Immature natural killer cell (primary cell): Measurements from ENCODE around the gene ACIN1. TPM values are rescaled to one million over a fixed set of nuclear protein-coding genes. Genes with fewer than 3 reads are reported as not detected.

Experiments
- DNase-seq, 3 donors: peaks; one replicate each; pipeline ENCODE4 v3.0.0; 2022; ENCODE audit warnings: mixed read lengths in 1 of 3
- H3K27ac Mint-ChIP-seq, 6 donors: one replicate each; pipeline ENCODE4 v1.8.0; 2020; ENCODE audit warnings: mixed read lengths in 6 of 6, mild to moderate bottlenecking in 5 of 6, inconsistent platforms in 4 of 6, moderate library complexity in 3 of 6
- H3K27me3 Mint-ChIP-seq, 3 donors: one replicate each; pipeline ENCODE4 v1.8.0; 2020 to 2021; ENCODE audit warnings: low read depth in 3 of 3, mild to moderate bottlenecking in 3 of 3, mixed read lengths in 3 of 3, moderate library complexity in 3 of 3, inconsistent platforms in 1 of 3
- H3K36me3 Mint-ChIP-seq, 3 donors: one replicate each; pipeline ENCODE4 v1.8.0; 2020; ENCODE audit warnings: mixed read lengths in 3 of 3, inconsistent platforms in 2 of 3, mild to moderate bottlenecking in 2 of 3
- H3K4me1 Mint-ChIP-seq, 2 donors: one replicate each; pipeline ENCODE4 v1.8.0; 2020; ENCODE audit warnings: inconsistent platforms in 2 of 2, mild to moderate bottlenecking in 2 of 2, mixed read lengths in 2 of 2, moderate library complexity in 1 of 2
- H3K4me3 Mint-ChIP-seq, 5 donors: one replicate each; pipeline ENCODE4 v1.8.0; 2020; ENCODE audit warnings: mild to moderate bottlenecking in 5 of 5, mixed read lengths in 5 of 5, inconsistent platforms in 3 of 5, moderate library complexity in 3 of 5
- H3K9me3 Mint-ChIP-seq, 6 donors: one replicate each; pipeline ENCODE4 v1.8.0; 2020; ENCODE audit warnings: mild to moderate bottlenecking in 6 of 6, mixed read lengths in 6 of 6, inconsistent platforms in 4 of 6, moderate library complexity in 3 of 6
- polyA plus RNA-seq, 3 donors: library from polyadenylated mRNA; unstranded; fragments of 300-500 nt; fragmentation: Illumina TruSeq; gene quantifications; one replicate each; pipeline ENCODE4 v1.2.3, GENCODE V29; 2021

The ACIN1 gene, protein sequence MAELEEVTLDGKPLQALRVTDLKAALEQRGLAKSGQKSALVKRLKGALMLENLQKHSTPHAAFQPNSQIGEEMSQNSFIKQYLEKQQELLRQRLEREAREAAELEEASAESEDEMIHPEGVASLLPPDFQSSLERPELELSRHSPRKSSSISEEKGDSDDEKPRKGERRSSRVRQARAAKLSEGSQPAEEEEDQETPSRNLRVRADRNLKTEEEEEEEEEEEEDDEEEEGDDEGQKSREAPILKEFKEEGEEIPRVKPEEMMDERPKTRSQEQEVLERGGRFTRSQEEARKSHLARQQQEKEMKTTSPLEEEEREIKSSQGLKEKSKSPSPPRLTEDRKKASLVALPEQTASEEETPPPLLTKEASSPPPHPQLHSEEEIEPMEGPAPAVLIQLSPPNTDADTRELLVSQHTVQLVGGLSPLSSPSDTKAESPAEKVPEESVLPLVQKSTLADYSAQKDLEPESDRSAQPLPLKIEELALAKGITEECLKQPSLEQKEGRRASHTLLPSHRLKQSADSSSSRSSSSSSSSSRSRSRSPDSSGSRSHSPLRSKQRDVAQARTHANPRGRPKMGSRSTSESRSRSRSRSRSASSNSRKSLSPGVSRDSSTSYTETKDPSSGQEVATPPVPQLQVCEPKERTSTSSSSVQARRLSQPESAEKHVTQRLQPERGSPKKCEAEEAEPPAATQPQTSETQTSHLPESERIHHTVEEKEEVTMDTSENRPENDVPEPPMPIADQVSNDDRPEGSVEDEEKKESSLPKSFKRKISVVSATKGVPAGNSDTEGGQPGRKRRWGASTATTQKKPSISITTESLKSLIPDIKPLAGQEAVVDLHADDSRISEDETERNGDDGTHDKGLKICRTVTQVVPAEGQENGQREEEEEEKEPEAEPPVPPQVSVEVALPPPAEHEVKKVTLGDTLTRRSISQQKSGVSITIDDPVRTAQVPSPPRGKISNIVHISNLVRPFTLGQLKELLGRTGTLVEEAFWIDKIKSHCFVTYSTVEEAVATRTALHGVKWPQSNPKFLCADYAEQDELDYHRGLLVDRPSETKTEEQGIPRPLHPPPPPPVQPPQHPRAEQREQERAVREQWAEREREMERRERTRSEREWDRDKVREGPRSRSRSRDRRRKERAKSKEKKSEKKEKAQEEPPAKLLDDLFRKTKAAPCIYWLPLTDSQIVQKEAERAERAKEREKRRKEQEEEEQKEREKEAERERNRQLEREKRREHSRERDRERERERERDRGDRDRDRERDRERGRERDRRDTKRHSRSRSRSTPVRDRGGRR
- 10 to 100 TPM in 1 of 3 donors, 1 to 10 TPM in 1, under 1 TPM in 1; 0.40 to 15.0 (median 4.5) TPM for polyA plus RNA-seq

DNA sequence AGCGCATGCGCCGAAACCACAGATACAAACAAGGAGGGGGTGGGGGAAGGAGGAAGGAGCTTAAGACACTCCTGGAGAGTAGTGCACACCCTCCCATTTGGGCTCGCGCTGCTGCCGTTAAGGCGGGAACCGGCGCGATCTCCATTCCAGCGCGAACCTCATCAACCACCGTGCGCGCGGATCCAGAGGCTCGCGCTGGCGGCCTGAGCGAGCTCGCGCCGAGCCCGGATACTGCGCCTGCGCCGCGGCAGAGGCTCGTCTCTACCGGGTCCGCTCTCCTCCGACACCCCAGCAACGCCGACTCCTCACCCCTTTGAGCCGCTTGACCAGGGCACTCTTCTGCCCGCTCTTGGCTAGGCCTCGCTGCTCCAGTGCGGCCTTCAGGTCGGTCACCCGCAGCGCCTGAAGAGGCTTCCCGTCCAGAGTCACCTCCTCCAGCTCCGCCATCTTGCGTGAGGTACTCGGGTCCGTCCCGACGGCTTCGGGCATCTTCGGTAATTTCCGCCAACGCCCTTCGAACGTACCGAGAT is at the start of gene ACIN1:
Gene ACIN1, minus strand, starts transcription at position 471 of the 530 bp plus-strand sequence. Its CDS starts 24 bp downstream, at position 447.
- peaks cover 11 to 18% of the 10 kb centered on the region in 2 donors for H3K4me1 Mint-ChIP-seq
- no peaks in the 10 kb centered on the region for H3K27me3 Mint-ChIP-seq
- H3K27ac Mint-ChIP-seq: no peak within 1 kb of the TSS
- no peak within 1 kb of the TSS for H3K4me3 Mint-ChIP-seq
- no peaks in the 10 kb centered on the region for H3K9me3 Mint-ChIP-seq
- peaks cover 15 to 23% (median 22%) of the 10 kb centered on the region in 3 donors for H3K36me3 Mint-ChIP-seq
- DNase-seq: no peak

DNA sequence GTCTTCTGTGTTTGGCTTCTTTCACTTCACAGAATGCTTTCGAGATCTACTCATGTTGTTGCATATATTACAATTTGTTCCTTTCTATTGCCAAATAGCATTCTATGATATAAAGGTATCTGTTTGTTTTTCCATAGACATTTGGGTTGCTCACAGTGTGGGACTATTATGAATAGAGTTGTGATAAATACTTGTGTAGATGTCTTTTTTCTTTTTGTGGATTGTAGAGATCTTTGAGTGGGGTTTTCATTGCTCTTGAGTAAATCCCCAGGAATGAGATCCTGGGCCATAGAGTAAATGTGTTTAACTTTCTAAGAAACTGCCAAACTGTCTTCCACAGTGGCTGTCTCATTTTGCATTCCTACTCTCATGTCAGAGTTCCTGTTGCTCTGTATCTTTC is 49.0 kb upstream of the ACIN1 start:
- no peaks in the 10 kb centered on the region for H3K4me1 Mint-ChIP-seq
- no peaks in the 10 kb centered on the region for H3K36me3 Mint-ChIP-seq
- no peak overlapping the region for H3K27ac Mint-ChIP-seq
- H3K27me3 Mint-ChIP-seq: peaks cover 1 to 7% (median 3%) of the 10 kb centered on the region in 3 donors
- no peaks in the 10 kb centered on the region for H3K9me3 Mint-ChIP-seq
- no peak overlapping the region for H3K4me3 Mint-ChIP-seq
- no peak for DNase-seq

DNA sequence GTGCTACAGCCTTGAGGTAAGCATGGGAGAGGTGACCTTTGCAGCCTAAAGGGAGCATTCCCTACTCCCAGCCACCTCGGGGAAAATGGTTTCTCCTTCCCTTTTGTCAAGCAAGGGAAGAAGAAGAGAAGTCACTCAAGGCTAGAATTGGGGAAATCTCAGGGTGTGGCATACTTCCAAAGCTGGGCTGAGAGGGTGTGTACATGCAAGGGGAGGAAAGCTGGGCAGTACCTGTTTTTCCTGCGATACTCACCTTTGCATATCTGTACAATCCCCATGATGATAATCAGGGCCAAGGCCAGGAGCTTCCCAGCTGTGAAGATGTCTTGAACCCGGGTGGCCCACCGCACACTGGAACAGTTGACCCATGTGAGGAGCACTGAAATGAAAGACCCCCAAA is 47.9 kb upstream of the ACIN1 start:
- peaks cover 1 to 7% (median 3%) of the 10 kb centered on the region in 3 donors for H3K27me3 Mint-ChIP-seq
- DNase-seq: no peak
- H3K4me3 Mint-ChIP-seq: no peak overlapping the region
- H3K9me3 Mint-ChIP-seq: no peaks in the 10 kb centered on the region
- H3K36me3 Mint-ChIP-seq: no peaks in the 10 kb centered on the region
- no peaks in the 10 kb centered on the region for H3K4me1 Mint-ChIP-seq
- H3K27ac Mint-ChIP-seq: no peak overlapping the region

DNA sequence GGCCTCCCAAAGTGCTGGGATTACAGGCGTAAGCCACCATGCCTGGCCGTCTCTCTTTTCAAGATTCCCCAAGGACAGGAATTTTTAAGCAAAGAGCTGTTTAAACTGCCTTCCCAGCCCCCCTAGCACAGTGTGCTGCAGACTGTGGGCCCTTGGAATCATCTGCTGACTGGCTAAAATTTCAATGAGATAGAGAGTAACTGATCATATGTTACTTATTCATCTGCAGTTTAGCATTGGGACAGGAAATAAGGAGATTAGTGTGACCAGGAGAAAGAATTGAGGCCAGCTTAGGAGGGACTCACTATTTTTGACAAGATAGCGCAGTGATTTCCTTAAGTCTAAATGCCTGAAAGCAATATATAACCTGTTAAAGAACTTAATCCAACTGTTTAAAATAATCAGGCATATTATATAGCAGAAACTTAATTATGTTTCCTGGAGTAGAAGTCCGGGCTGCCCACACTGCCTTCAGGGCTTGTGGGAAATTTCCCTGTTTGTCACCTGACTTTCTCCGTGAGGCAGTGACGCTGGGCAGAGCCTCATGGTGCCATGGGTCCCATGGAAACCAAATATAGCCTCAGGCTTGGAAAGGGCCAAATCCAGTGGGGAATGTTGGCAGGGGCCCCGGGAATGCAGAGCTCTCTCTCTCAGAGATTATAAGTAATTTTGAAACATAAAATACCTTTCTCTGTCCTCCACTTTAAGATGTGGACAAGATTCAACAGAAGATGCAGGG is 46.9 kb upstream of the ACIN1 start:
- Mint-ChIP-seq H3K4me3 (no peak overlapping the region), H3K27me3 (peaks cover 1 to 5% (median 3%) of the 10 kb centered on the region in 3 donors), H3K9me3 (no peaks in the 10 kb centered on the region), H3K36me3 (no peaks in the 10 kb centered on the region), H3K4me1 (no peaks in the 10 kb centered on the region), H3K27ac (no peak overlapping the region)
- no peak for DNase-seq

- H3K27ac Mint-ChIP-seq: no peak overlapping the region
- no peaks in the 10 kb centered on the region for H3K36me3 Mint-ChIP-seq
- H3K27me3 Mint-ChIP-seq: peaks cover 0 to 3% (median 1%) of the 10 kb centered on the region in 3 donors
- H3K4me1 Mint-ChIP-seq: no peaks in the 10 kb centered on the region
- DNase-seq: no peak
- H3K9me3 Mint-ChIP-seq: no peaks in the 10 kb centered on the region
- H3K4me3 Mint-ChIP-seq: no peak overlapping the region
Measured at GRCh38 chr14:23140371-23140770, 45.4 kb upstream of the ACIN1 start.

- Mint-ChIP-seq H3K27ac (no peak overlapping the region), H3K4me3 (no peak overlapping the region), H3K4me1 (no peaks in the 10 kb centered on the region), H3K9me3 (no peaks in the 10 kb centered on the region), H3K36me3 (no peaks in the 10 kb centered on the region), H3K27me3 (peaks cover 0 to 3% (median 1%) of the 10 kb centered on the region in 3 donors)
- no peak for DNase-seq
Measured at GRCh38 chr14:23139874-23140273, 44.9 kb upstream of the ACIN1 start.

GRCh38 chr14:23137813-23138535 is 43.0 kb upstream of the ACIN1 start:
- Mint-ChIP-seq H3K4me3 (no peak overlapping the region), H3K27me3 (peaks cover 0 to 1% (median 1%) of the 10 kb centered on the region in 3 donors), H3K4me1 (no peaks in the 10 kb centered on the region), H3K36me3 (no peaks in the 10 kb centered on the region), H3K27ac (no peak overlapping the region), H3K9me3 (no peaks in the 10 kb centered on the region)
- no peak for DNase-seq

DNA sequence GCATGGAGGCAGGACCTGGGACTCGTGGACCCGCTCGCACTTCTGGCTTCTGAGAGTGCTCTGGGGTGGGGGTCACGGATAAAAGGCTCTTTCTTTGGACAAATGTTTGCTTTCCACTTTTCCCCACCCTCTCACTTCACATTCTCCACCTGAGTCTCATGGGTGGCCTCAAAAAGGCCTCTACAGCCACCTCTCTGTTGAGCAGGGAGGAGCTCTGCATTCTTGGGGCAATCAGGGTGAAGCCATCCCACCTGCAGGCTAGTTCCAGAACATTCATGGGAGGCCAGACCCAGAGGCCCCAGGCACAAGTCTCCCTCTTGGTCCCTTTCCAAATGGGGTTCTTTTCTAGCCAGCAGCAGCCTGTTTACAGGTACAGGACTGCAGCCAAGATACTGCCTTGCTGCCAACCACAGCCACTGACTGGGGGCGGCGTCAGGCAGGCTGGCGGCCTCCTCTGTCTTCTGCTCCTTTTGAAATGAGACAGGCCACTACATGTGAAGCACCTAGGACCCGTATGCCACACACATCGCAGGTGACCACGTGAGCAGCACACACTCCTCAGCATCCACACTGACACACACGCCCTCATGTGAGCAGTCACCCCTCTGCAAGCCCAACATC is 42.4 kb upstream of the ACIN1 start:
- Mint-ChIP-seq H3K9me3 (no peaks in the 10 kb centered on the region), H3K4me1 (no peaks in the 10 kb centered on the region), H3K27me3 (peaks cover 0 to 1% (median 1%) of the 10 kb centered on the region in 3 donors), H3K36me3 (no peaks in the 10 kb centered on the region), H3K4me3 (no peak overlapping the region), H3K27ac (no peak overlapping the region)
- DNase-seq: no peak

DNA sequence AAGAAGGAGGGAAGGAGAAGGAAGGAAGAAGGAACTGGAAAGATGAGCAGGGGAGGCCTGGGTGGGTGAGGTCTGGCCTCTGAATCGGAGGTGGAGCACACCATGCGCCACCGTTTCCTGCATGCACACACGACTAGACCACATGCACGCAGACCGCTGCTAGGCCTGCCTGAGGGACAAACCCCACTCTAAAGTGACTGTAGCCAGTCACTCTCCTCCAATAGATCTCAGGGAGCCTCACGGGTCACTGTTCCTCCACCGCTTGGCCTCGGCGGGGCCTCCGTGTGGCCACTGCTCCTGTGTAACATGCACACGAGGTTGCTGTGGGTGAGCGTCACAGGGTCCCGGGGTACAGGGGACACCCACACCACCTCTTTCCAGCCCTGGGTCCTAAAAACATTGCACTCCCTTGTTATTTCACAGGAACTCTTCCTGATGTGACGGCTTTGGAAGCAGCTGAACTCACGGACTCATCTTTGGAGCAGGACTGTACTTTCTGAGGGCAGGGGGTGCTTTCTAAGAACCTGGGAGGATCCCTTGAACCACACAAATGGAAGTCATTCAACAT is 41.7 kb upstream of the ACIN1 start:
- Mint-ChIP-seq H3K36me3 (no peaks in the 10 kb centered on the region), H3K4me3 (no peak overlapping the region), H3K9me3 (no peaks in the 10 kb centered on the region), H3K27me3 (peaks cover 0 to 1% (median 1%) of the 10 kb centered on the region in 3 donors), H3K4me1 (no peaks in the 10 kb centered on the region), H3K27ac (no peak overlapping the region)
- DNase-seq: no peak

DNA sequence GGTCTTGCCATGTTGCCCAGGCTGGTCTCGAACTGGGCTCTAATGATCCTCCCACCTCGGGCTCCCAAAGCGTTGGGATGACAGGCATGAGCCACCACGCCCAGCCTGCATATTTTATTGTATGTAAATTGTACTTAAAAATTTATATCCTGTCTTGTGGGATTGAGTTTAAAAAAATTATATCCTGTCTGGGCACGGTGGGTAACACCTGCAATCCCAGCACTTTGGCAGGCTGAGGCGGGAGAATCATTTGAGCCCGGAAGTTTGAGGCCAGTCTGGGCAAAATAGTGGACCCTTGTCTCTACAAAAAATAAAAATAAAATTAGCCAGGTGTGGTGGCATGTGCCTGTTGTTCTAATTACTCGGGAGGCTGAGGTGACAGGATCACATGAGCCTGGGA is 38.0 kb upstream of the ACIN1 start:
- Mint-ChIP-seq H3K27ac (no peak overlapping the region), H3K9me3 (no peaks in the 10 kb centered on the region), H3K27me3 (peaks cover 0 to 8% (median 7%) of the 10 kb centered on the region in 3 donors), H3K36me3 (no peaks in the 10 kb centered on the region), H3K4me3 (no peak overlapping the region), H3K4me1 (no peaks in the 10 kb centered on the region)
- no peak for DNase-seq

DNA sequence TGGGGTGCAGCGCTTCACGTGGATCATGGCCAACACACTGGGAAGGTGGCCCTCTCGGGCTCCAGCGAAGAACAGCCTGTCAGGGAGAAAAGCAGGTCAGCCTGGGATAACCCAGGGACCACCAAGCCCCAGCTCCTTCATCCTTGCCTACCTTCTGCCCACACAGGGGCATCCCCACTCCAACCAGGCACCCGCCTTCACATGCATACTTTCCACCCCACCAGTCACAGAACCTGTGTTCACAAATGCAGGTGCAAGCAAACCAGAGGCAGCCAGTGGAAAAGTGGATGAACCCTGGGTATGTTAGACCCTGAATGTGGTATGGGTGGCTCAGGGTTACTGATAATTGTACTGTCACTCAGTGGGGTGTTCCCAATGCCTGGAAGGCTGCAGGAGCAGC is 36.5 kb upstream of the ACIN1 start:
- no peaks in the 10 kb centered on the region for H3K9me3 Mint-ChIP-seq
- peaks cover 0 to 8% (median 8%) of the 10 kb centered on the region in 3 donors for H3K27me3 Mint-ChIP-seq
- H3K27ac Mint-ChIP-seq: no peak overlapping the region
- DNase-seq: no peak
- no peaks in the 10 kb centered on the region for H3K4me1 Mint-ChIP-seq
- H3K36me3 Mint-ChIP-seq: no peaks in the 10 kb centered on the region
- no peak overlapping the region for H3K4me3 Mint-ChIP-seq

DNA sequence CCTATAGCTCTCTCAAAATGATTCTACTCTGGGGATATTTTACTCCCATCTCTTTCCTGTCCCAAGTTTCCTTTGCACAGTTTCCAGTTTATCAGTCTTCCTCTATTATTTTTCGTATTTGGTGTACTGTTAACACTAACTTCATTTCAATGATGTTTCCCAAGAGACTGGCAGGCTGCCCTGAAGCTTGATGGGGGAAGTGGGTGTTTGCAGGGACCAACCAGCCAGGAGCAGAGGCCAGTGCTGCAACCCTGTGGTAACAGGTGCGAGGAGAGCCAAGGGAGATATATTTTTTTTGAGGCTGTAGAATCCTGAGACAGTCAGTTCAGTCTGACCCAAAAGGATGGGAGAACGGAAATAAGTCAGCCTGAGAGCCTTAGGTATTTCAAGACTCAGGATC is 35.9 kb upstream of the ACIN1 start:
- H3K27me3 Mint-ChIP-seq: peaks cover 0 to 8% (median 8%) of the 10 kb centered on the region in 3 donors
- H3K27ac Mint-ChIP-seq: no peak overlapping the region
- H3K36me3 Mint-ChIP-seq: no peaks in the 10 kb centered on the region

More for the DNA sequence above, 35.9 kb upstream of the ACIN1 start:
- Mint-ChIP-seq H3K4me3 (no peak overlapping the region), H3K9me3 (no peaks in the 10 kb centered on the region), H3K4me1 (no peaks in the 10 kb centered on the region)
- DNase-seq: no peak
